Keratinocyte (primary cell): ENCODE results near the gene ATP5MC3. TPM values are rescaled to one million over a fixed set of nuclear protein-coding genes. Genes with fewer than 3 reads are reported as not detected.

Experiments
- DNase-seq: peaks from one replicate; pipeline ENCODE4 v3.0.0-alpha.2; 2011; ENCODE audit warnings: low read depth, missing footprints, low spot score
- FAIRE-seq: peaks from 2 replicates; lab custom pipeline; 2011; peaks lifted over from hg19 to GRCh38; lab: Jason Lieb, UNC
- H2AFZ ChIP-seq: 2 replicates; pipeline ENCODE4 v1.6.0; 2012; ENCODE audit warnings: low read length, control low read depth, inconsistent platforms; ENCODE audit not compliant: control insufficient read depth
- H3K27ac ChIP-seq: 2 replicates; pipeline ENCODE4 v1.5.1; 2011; ENCODE audit warnings: low read length; ENCODE audit not compliant: control insufficient read depth, insufficient read depth
- H3K27me3 ChIP-seq: 3 replicates; pipeline ENCODE4 v1.6.0; 2011; ENCODE audit warnings: low read length; ENCODE audit not compliant: control insufficient read depth, insufficient read depth; ENCODE audit errors: extremely low read depth
- H3K36me3 ChIP-seq, 2 experiments: 2 replicates in 1 of 2; 3 replicates in 1 of 2; pipeline ENCODE4 v1.5.1; 2011; ENCODE audit warnings: low read length in 2 of 2, mild to moderate bottlenecking in 1 of 2; ENCODE audit not compliant: control insufficient read depth in 2 of 2, insufficient read depth in 2 of 2; ENCODE audit errors: extremely low read depth in 1 of 2
- H3K4me1 ChIP-seq: 3 replicates; pipeline ENCODE4 v1.5.1; 2011; ENCODE audit warnings: low read length; ENCODE audit not compliant: control insufficient read depth, insufficient read depth; ENCODE audit errors: extremely low read depth
- H3K4me2 ChIP-seq: 3 replicates; pipeline ENCODE4 v1.6.0; 2011; ENCODE audit warnings: low read depth, low read length; ENCODE audit not compliant: control insufficient read depth, insufficient read depth; ENCODE audit errors: extremely low read depth
- H3K4me3 ChIP-seq, 3 experiments: fragments of 200-600 bp in 1 of 3; sonication (generic) in 1 of 3; 2 replicates in 2 of 3; 3 replicates in 1 of 3; pipeline ENCODE4 v1.5.1; 2011 to 2016; ENCODE audit warnings: low read length in 3 of 3, mild to moderate bottlenecking in 3 of 3, control low read depth in 2 of 3, inconsistent platforms in 1 of 3, low read depth in 1 of 3, mixed read lengths in 1 of 3, mixed run types in 1 of 3, moderate library complexity in 1 of 3; ENCODE audit not compliant: control insufficient read depth in 2 of 3, insufficient read depth in 2 of 3; ENCODE audit errors: extremely low read depth in 1 of 3
- H3K79me2 ChIP-seq: 2 replicates; pipeline ENCODE4 v1.6.0; 2012; ENCODE audit warnings: low read length; ENCODE audit not compliant: control insufficient read depth, insufficient read depth
- H3K9ac ChIP-seq: 3 replicates; pipeline ENCODE4 v1.6.0; 2011; ENCODE audit warnings: low read length; ENCODE audit not compliant: control insufficient read depth, insufficient read depth; ENCODE audit errors: extremely low read depth
- H3K9me1 ChIP-seq: 3 replicates; pipeline ENCODE4 v1.6.0; 2011; ENCODE audit warnings: low read length; ENCODE audit not compliant: control insufficient read depth, insufficient read depth; ENCODE audit errors: extremely low read depth
- H3K9me3 ChIP-seq: 2 replicates; pipeline ENCODE4 v1.5.1; 2012; ENCODE audit warnings: low read depth, low read length; ENCODE audit not compliant: control insufficient read depth
- H4K20me1 ChIP-seq: 3 replicates; pipeline ENCODE4 v1.6.0; 2011; ENCODE audit warnings: low read length; ENCODE audit not compliant: control insufficient read depth, insufficient read depth; ENCODE audit errors: extremely low read depth
- EZH2 ChIP-seq: IDR thresholded peaks from one replicate; pipeline ENCODE4 v1.6.1; 2012; ENCODE audit warnings: inconsistent platforms, mild to moderate bottlenecking, low read length, moderate library complexity
- dilution Hi-C: fragments of 300-500 bp; cut with MboI; formaldehyde crosslinking; loops from one replicate; pipeline ENCODE4 v1.7.0; 2020; ENCODE audit warnings: low sequenced_read_pairs; ENCODE audit not compliant: extremely low pct_ligation_motif_present
- polyA plus RNA-seq, 5 experiments: library from polyadenylated mRNA; depleted of rRNA in 3 of 5; stranded (reverse) in 3 of 5; stranded (forward) in 1 of 5; unstranded in 1 of 5; fragments of >200 nt; gene quantifications; 1 replicate in 1 of 5; 2 replicates in 3 of 5; 3 replicates in 1 of 5; pipeline versions ENCODE4 v1.2.1 to v1.2.3, GENCODE V29; 2011 to 2012; ENCODE audit warnings: missing spikeins in 2 of 5, low read depth in 1 of 5, low replicate concordance in 1 of 5
- TF ChIP-seq, protein P1 (sequence below), 3 experiments: IDR thresholded peaks in 1 of 3; conservative IDR thresholded peaks in 1 of 3; optimal IDR thresholded peaks in 1 of 3; 2 replicates in 2 of 3; 3 replicates in 1 of 3; pipeline versions ENCODE3 to v1.5.1; 2011; ENCODE audit warnings: low read length in 3 of 3, mild to moderate bottlenecking in 3 of 3, moderate library complexity in 2 of 3, control low read depth in 1 of 3, inconsistent platforms in 1 of 3; ENCODE audit not compliant: insufficient read depth in 2 of 3; ENCODE audit errors: extremely low read depth in 1 of 3

ATP5MC3 gene
- polyA plus RNA-seq, 1 donor (not counting 4 experiments of a cell fraction or from before 2014, with no cell fraction given), result 933 TPM

DNA sequence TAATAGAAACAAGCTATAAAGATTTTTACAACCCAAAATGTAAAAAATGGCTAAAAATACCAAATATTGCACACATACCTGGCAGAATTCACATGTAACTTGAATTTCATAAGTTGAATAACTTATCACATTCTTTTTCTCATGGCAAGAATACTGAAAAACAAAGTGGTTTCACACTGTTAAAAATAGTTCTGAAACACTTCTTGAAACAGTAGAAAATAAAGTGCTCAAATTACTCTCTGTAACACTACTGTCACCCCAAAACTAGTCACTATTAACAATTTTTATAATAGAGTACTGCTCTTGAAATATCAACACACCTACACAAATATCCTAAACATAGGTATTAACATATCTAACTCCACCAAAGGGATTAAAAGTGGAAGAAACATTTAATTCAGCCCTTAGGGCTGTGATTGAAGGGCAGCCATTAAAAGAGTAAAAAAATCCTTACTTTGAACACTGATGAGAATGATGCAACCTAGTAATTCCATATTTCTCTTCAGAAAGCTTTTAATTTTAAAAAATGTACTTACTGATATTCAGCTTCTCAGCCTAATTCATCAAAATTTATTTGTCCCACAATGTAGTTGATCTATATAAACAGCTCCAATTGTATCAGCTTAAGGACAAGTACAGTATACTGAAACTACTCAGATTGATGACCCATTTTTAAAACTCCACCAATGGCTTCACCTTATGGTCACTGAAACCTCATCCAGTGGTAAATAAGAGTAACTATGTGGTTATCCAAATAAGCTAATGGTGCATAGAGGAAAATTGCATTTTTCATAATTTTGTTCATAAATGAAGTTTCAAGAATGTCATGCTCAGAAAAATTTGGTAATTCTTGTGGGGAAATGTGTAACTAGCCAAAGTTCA, 44.9 kb downstream of the ATP5MC3 start:
- Histone ChIP-seq H3K4me2 (no peak overlapping the region), H3K79me2 (peaks cover 29% of the 10 kb centered on the region), H3K9me3 (no peaks in the 10 kb centered on the region), H3K9me1 (no peaks in the 10 kb centered on the region), H3K4me1 (no peaks in the 10 kb centered on the region), H4K20me1 (no peaks in the 10 kb centered on the region), H3K27me3 (no peaks in the 10 kb centered on the region), H2AFZ (no peak overlapping the region), H3K9ac (no peak overlapping the region), H3K36me3 (peaks cover 0 to 1% of the 10 kb centered on the region in 2 experiments), H3K27ac (no peak overlapping the region), H3K4me3 (no peak overlapping the region)
- TF ChIP-seq, protein P1, sequence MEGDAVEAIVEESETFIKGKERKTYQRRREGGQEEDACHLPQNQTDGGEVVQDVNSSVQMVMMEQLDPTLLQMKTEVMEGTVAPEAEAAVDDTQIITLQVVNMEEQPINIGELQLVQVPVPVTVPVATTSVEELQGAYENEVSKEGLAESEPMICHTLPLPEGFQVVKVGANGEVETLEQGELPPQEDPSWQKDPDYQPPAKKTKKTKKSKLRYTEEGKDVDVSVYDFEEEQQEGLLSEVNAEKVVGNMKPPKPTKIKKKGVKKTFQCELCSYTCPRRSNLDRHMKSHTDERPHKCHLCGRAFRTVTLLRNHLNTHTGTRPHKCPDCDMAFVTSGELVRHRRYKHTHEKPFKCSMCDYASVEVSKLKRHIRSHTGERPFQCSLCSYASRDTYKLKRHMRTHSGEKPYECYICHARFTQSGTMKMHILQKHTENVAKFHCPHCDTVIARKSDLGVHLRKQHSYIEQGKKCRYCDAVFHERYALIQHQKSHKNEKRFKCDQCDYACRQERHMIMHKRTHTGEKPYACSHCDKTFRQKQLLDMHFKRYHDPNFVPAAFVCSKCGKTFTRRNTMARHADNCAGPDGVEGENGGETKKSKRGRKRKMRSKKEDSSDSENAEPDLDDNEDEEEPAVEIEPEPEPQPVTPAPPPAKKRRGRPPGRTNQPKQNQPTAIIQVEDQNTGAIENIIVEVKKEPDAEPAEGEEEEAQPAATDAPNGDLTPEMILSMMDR (optimal IDR thresholded peaks at IDR 0.05 in 1 of 3, IDR thresholded peaks at IDR 0.05 in 1 of 3, conservative IDR thresholded peaks at IDR 0.05 in 1 of 3; ENCODE audit: extremely low read depth in 1 of 3, insufficient read depth in 2 of 3, low read length in 3 of 3), result no peak
- no peak for TF ChIP-seq EZH2
- dilution Hi-C loops, result no loop called here
- no peak for FAIRE-seq
- DNase-seq, result no peak

DNA sequence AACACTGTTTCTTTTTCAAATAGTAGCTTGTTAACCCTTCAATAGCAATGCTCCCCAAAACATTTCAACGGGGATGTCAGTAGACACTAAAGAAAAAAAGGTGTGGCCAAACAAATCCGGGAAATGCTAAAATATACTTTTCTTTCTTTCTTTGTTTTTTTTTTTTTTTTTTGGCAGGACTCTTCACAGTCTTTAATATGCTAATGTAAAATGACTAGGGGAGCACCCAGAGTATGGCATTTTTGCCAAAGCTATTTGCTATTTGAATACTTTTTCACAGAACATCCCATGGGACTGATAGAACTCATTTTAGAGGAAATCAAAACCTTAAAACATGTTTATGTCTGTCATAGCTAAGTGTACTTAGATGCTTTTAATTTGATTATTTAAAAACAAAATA, 45.6 kb downstream of the ATP5MC3 start:
- H3K9ac ChIP-seq, result no peak overlapping the region
- DNase-seq (no peak), FAIRE-seq (no peak)
- H3K27me3 ChIP-seq, result no peaks in the 10 kb centered on the region
- H3K4me3 ChIP-seq, result no peak overlapping the region
- no peaks in the 10 kb centered on the region for H3K4me1 ChIP-seq
- H3K9me1 ChIP-seq, result no peaks in the 10 kb centered on the region
- no peaks in the 10 kb centered on the region for H4K20me1 ChIP-seq
- no peak for TF ChIP-seq EZH2
- TF ChIP-seq, protein P1 (optimal IDR thresholded peaks at IDR 0.05 in 1 of 3, IDR thresholded peaks at IDR 0.05 in 1 of 3, conservative IDR thresholded peaks at IDR 0.05 in 1 of 3; ENCODE audit: extremely low read depth in 1 of 3, insufficient read depth in 2 of 3, low read length in 3 of 3), result no peak
- dilution Hi-C loops, result no loop called here
- H2AFZ ChIP-seq, result no peak overlapping the region
- H3K9me3 ChIP-seq, result no peaks in the 10 kb centered on the region
- peaks cover 26% of the 10 kb centered on the region for H3K79me2 ChIP-seq
- H3K36me3 ChIP-seq, result peaks cover 0 to 1% of the 10 kb centered on the region in 2 experiments
- H3K4me2 ChIP-seq, result no peak overlapping the region
- H3K27ac ChIP-seq, result no peak overlapping the region
